GM23338 (cell line): ENCODE results near the gene STAT4. TPM values are rescaled to one million over a fixed set of nuclear protein-coding genes. Genes with fewer than 3 reads are reported as not detected.

ENCODE experiments used
- ATAC-seq: fragments of 200-7000 bp; cut with Tn5 transposase; 3 replicates; pipeline ENCODE4 v1.9.1; 2020
- DNase-seq: peaks from one replicate; pipeline ENCODE4 v3.0.0-alpha.2; 2015; ENCODE audit warnings: low spot score
- H2AFZ ChIP-seq: fragments of 200-600 bp; sonication (generic); 2 replicates; pipeline ENCODE4 v1.8.0; 2016; ENCODE audit warnings: antibody characterized with exemption, mild to moderate bottlenecking, moderate library complexity
- H3F3A ChIP-seq: fragments of 200-600 bp; sonication (generic); replicated peaks from 2 replicates; pipeline ENCODE4 v1.8.0; 2017; ENCODE audit warnings: antibody characterized with exemption, mixed run types, low read depth
- H3K27ac ChIP-seq: fragments of 200-600 bp; sonication (generic); 2 replicates; pipeline ENCODE4 v1.6.1; 2016; ENCODE audit warnings: low read depth
- H3K27me3 ChIP-seq: fragments of 200-600 bp; sonication (generic); 2 replicates; pipeline ENCODE4 v1.8.0; 2016; ENCODE audit warnings: mild to moderate bottlenecking, mixed run types, moderate library complexity; ENCODE audit not compliant: insufficient read depth
- H3K36me3 ChIP-seq: fragments of 200-600 bp; sonication (generic); 2 replicates; pipeline ENCODE4 v1.8.0; 2016; ENCODE audit warnings: mild to moderate bottlenecking; ENCODE audit not compliant: insufficient read depth
- H3K4me1 ChIP-seq: fragments of 200-600 bp; sonication (generic); 2 replicates; pipeline ENCODE4 v1.8.0; 2016; ENCODE audit warnings: mild to moderate bottlenecking, moderate library complexity; ENCODE audit not compliant: insufficient read depth
- H3K4me2 ChIP-seq: fragments of 200-600 bp; sonication (generic); 2 replicates; pipeline ENCODE4 v1.7.1; 2017; ENCODE audit warnings: mixed run types
- H3K4me3 ChIP-seq: fragments of 200-600 bp; sonication (generic); 2 replicates; pipeline ENCODE4 v1.6.1; 2016; ENCODE audit warnings: mixed run types
- H3K79me2 ChIP-seq: fragments of 200-600 bp; sonication (generic); replicated peaks from 2 replicates; pipeline ENCODE4 v1.8.0; 2017; ENCODE audit warnings: mild to moderate bottlenecking; ENCODE audit not compliant: insufficient read depth
- H3K9me2 ChIP-seq: fragments of 200-600 bp; sonication (generic); 2 replicates; pipeline ENCODE4 v1.8.0; 2017; ENCODE audit not compliant: insufficient read depth
- H4K20me1 ChIP-seq: fragments of 200-600 bp; sonication (generic); replicated peaks from 2 replicates; pipeline ENCODE4 v1.8.0; 2017; ENCODE audit warnings: mild to moderate bottlenecking; ENCODE audit not compliant: insufficient read depth
- H3K27ac Mint-ChIP-seq: 2 replicates; pipeline ENCODE4 v1.8.0; 2020; ENCODE audit warnings: inconsistent platforms, mild to moderate bottlenecking, moderate library complexity, mixed read lengths
- H3K27me3 Mint-ChIP-seq: 3 replicates; pipeline ENCODE4 v1.8.0; 2022; ENCODE audit warnings: low read depth, mild to moderate bottlenecking, moderate library complexity, mixed read lengths, inconsistent platforms; ENCODE audit not compliant: insufficient read depth, poor library complexity
- H3K36me3 Mint-ChIP-seq: 3 replicates; pipeline ENCODE4 v1.8.0; 2021; ENCODE audit warnings: low read depth, mild to moderate bottlenecking, inconsistent platforms, moderate library complexity, mixed read lengths
- H3K4me1 Mint-ChIP-seq: 3 replicates; pipeline ENCODE4 v1.8.0; 2020; ENCODE audit warnings: mild to moderate bottlenecking, inconsistent platforms, mixed read lengths
- H3K4me3 Mint-ChIP-seq: 3 replicates; pipeline ENCODE4 v1.8.0; 2021; ENCODE audit warnings: moderate library complexity, mild to moderate bottlenecking, inconsistent platforms, mixed read lengths
- H3K9me3 Mint-ChIP-seq: 3 replicates; pipeline ENCODE4 v1.8.0; 2020; ENCODE audit warnings: moderate library complexity, mild to moderate bottlenecking, inconsistent platforms, mixed read lengths
- CREB1 ChIP-seq: fragments of 250-450 bp; sonication (Bioruptor Pico); IDR thresholded peaks from 2 replicates; pipeline ENCODE4 v1.5.0; 2020; ENCODE audit warnings: low read depth, mild to moderate bottlenecking, moderate library complexity
- CTCF ChIP-seq, 2 experiments: fragments of 200-600 bp in 1 of 2; sonication (generic) in 1 of 2; conservative IDR thresholded peaks; 2 replicates each; pipeline versions ENCODE4 v1.5.1 to v1.6.1; 2016 to 2017; ENCODE audit warnings: antibody characterized with exemption in 2 of 2, low read depth in 2 of 2, mild to moderate bottlenecking in 2 of 2, moderate library complexity in 1 of 2
- ETS1 ChIP-seq: IDR thresholded peaks from 2 replicates; pipeline ENCODE4 v1.6.1; 2016; ENCODE audit warnings: antibody characterized with exemption
- EZH2 ChIP-seq: fragments of 200-600 bp; sonication (generic); IDR thresholded peaks from one replicate; pipeline ENCODE4 v1.8.0; 2017; ENCODE audit warnings: antibody characterized with exemption, mild to moderate bottlenecking, low read depth; ENCODE audit not compliant: unreplicated experiment
- EZH2phosphoT487 ChIP-seq: fragments of 200-600 bp; sonication (generic); IDR thresholded peaks from one replicate; pipeline ENCODE4 v1.8.1; 2018; ENCODE audit warnings: antibody characterized with exemption; ENCODE audit not compliant: unreplicated experiment
- JUNB ChIP-seq: IDR thresholded peaks from one replicate; pipeline ENCODE4 v1.6.1; 2016; ENCODE audit warnings: antibody characterized with exemption; ENCODE audit not compliant: unreplicated experiment
- NANOG ChIP-seq: IDR thresholded peaks from 2 replicates; pipeline ENCODE4 v1.6.1; 2016; ENCODE audit warnings: antibody characterized with exemption, borderline replicate concordance
- POLR2AphosphoS5 ChIP-seq: IDR thresholded peaks from 2 replicates; pipeline ENCODE4 v1.6.1; 2016; ENCODE audit warnings: antibody characterized with exemption, low read depth
- REST ChIP-seq: IDR thresholded peaks from one replicate; pipeline ENCODE4 v1.6.1; 2018; ENCODE audit warnings: antibody characterized with exemption; ENCODE audit not compliant: unreplicated experiment
- STAT1 ChIP-seq: IDR thresholded peaks from one replicate; pipeline ENCODE4 v1.6.1; 2016; ENCODE audit warnings: antibody characterized with exemption; ENCODE audit not compliant: unreplicated experiment
- ZNF114 ChIP-seq: fragments of 250-450 bp; sonication (Bioruptor Pico); IDR thresholded peaks from 2 replicates; pipeline ENCODE4 v1.5.0; 2020; ENCODE audit warnings: mild to moderate bottlenecking, moderate library complexity
- ZNF331 ChIP-seq: fragments of 250-450 bp; sonication (Bioruptor Pico); IDR thresholded peaks from 2 replicates; pipeline ENCODE4 v1.5.0; 2020; ENCODE audit warnings: low read depth, mild to moderate bottlenecking, moderate library complexity
- ZNF462 ChIP-seq: fragments of 250-450 bp; sonication (Bioruptor Pico); IDR thresholded peaks from 2 replicates; pipeline ENCODE4 v1.5.0; 2020; ENCODE audit warnings: mild to moderate bottlenecking, moderate library complexity
- polyA plus RNA-seq: library from polyadenylated mRNA; unstranded; fragments of >200 nt; fragmentation: Nextera tagmentation; extraction: Ambion mirVana; gene quantifications from 2 replicates; pipeline ENCODE4 v1.2.1, GENCODE V29; 2016
- total RNA-seq: library from RNA; depleted of rRNA; stranded (reverse); fragments of >200 nt; shearing (Covaris generic); gene quantifications from 2 replicates; pipeline ENCODE4 v1.2.3, GENCODE V29; 2014

STAT4 gene
- total and polyA plus RNA-seq, 2 experiments from 2014 or later = 0.52 to 0.86 TPM

- peaks cover 34% of the 10 kb centered on the region for H3K27me3 ChIP-seq
Observed at GRCh38 chr2:191019376-191019775, 131.4 kb downstream of the STAT4 start.

More at GRCh38 chr2:191019376-191019775, 131.4 kb downstream of the STAT4 start:
- Histone ChIP-seq H3K4me2 (peak overlapping the region; percentile 20; the same call in 1 of the 2 replicates), H4K20me1 (no peaks in the 10 kb centered on the region), H2AFZ (no peak overlapping the region), H3K36me3 (no peaks in the 10 kb centered on the region), H3F3A (0 out of 2 replicates have a peak, but pooled peaks cover 10% of the 10 kb centered on the region), H3K4me1 (peaks cover 11% of the 10 kb centered on the region), H3K79me2 (no peaks in the 10 kb centered on the region), H3K27ac (no peak overlapping the region), H3K4me3 (peak overlapping the region; percentile 92), H3K9me2 (no peaks in the 10 kb centered on the region; the same call in 1 of the 2 replicates)
- no peak for TF ChIP-seq ZNF114
- no peak for TF ChIP-seq ETS1
- TF ChIP-seq CTCF (conservative IDR thresholded peaks at IDR 0.05; ENCODE audit: low read depth in 2 of 2) = no peak
- no peak for TF ChIP-seq POLR2AphosphoS5
- TF ChIP-seq EZH2 = no peak
- no peak for TF ChIP-seq CREB1
- TF ChIP-seq ZNF331 (CRISPR knock-in tag) = no peak
- TF ChIP-seq ZNF462 (CRISPR knock-in tag) = no peak
- no peak for TF ChIP-seq REST
- TF ChIP-seq JUNB = no peak
- no peak for TF ChIP-seq STAT1
- TF ChIP-seq EZH2phosphoT487 = no peak
- TF ChIP-seq NANOG = no peak
- Mint-ChIP-seq H3K9me3 (no peaks in the 10 kb centered on the region), H3K27me3 (peaks cover 2% of the 10 kb centered on the region), H3K27ac (no peak overlapping the region), H3K36me3 (no peaks in the 10 kb centered on the region), H3K4me1 (no peaks in the 10 kb centered on the region), H3K4me3 (no peak overlapping the region)
- DNase-seq (no peak), ATAC-seq (no peak)
